Renal pelvis (tissue), 4 donors: ENCODE measurements around the gene PGRMC2. TPM values are rescaled to one million over a fixed set of nuclear protein-coding genes. Genes with fewer than 3 reads are reported as not detected.

Experiments used
- DNase-seq: peaks from one replicate; pipeline ENCODE4 v3.0.0-alpha.2; 2013
- polyA plus RNA-seq, 3 donors: library from polyadenylated mRNA; unstranded; fragments of 120-200 nt; gene quantifications; one replicate each; pipeline ENCODE4 v1.2.1, GENCODE V29; 2013; ENCODE audit not compliant: insufficient read length in 3 of 3

PGRMC2 gene
- polyA plus RNA-seq, 3 donors: 101 to 117 (median 105) TPM

- DNase-seq: peak; percentile 36
Measured at GRCh38 chr4:128228845-128229795, 58.5 kb downstream of the PGRMC2 start.

GRCh38 chr4:128227991-128228571 is 59.5 kb downstream of the PGRMC2 start:
- DNase-seq: no peak

- no peak for DNase-seq
Measured at GRCh38 chr4:128225148-128225547, 62.5 kb downstream of the PGRMC2 start.

GRCh38 chr4:128221586-128221985 is 66.0 kb downstream of the PGRMC2 start:
- DNase-seq: no peak

- DNase-seq: no peak
Measured at GRCh38 chr4:128220286-128221235, 67.1 kb downstream of the PGRMC2 start.

Other genes with a start within 250 kb of the PGRMC2 start
- gene LARP1B, start 226.5 kb downstream of the PGRMC2 start, polyA plus RNA-seq: 10 to 100 TPM; 20.4 to 24.9 (median 22.9) TPM